NCI-H187 (cell line): ENCODE data around the gene CACNA1D.
"Not testable (repeated sequence)": the region's sequence is repeated elsewhere in the genome, so short reads cannot be mapped to it uniquely, and the experiment has no call there.

Experiments
- DNase-seq, 2 experiments: peaks; one replicate each; lab custom pipeline; 2025; lab: John Stamatoyannopoulos, UW

The CACNA1D gene

GRCh38 chr3:53657651-53658050 is 163.2 kb downstream of the CACNA1D start:
- no peak for DNase-seq

GRCh38 chr3:53658613-53659193 is 164.3 kb downstream of the CACNA1D start:
- no peak for DNase-seq

- DNase-seq: no peak
Measured at GRCh38 chr3:53659996-53660395, 165.6 kb downstream of the CACNA1D start.

- DNase-seq: no peak
Measured at GRCh38 chr3:53661480-53661879, 167.1 kb downstream of the CACNA1D start.

- not testable (repeated sequence) for DNase-seq
Measured at GRCh38 chr3:53664812-53665211, 170.4 kb downstream of the CACNA1D start.

- no peak for DNase-seq
Measured at GRCh38 chr3:53665608-53666425, 171.4 kb downstream of the CACNA1D start.

GRCh38 chr3:53668872-53669271 is 174.5 kb downstream of the CACNA1D start:
- DNase-seq: no peak

- DNase-seq: no peak
Measured at GRCh38 chr3:53670721-53671120, 176.3 kb downstream of the CACNA1D start.

GRCh38 chr3:53671192-53671960 is 177.0 kb downstream of the CACNA1D start:
- no peak for DNase-seq

- no peak for DNase-seq
Measured at GRCh38 chr3:53671961-53672299, 177.5 kb downstream of the CACNA1D start.

- no peak for DNase-seq
Measured at GRCh38 chr3:53672981-53673380, 178.6 kb downstream of the CACNA1D start.

- DNase-seq: no peak
Measured at GRCh38 chr3:53673722-53674350, 179.4 kb downstream of the CACNA1D start.

- DNase-seq: no peak
Measured at GRCh38 chr3:53674582-53674981, 180.2 kb downstream of the CACNA1D start.

- DNase-seq: no peak
Measured at GRCh38 chr3:53675022-53675697, 180.7 kb downstream of the CACNA1D start.

- DNase-seq: no peak
Measured at GRCh38 chr3:53675942-53676341, 181.5 kb downstream of the CACNA1D start.

GRCh38 chr3:53677413-53677812 is 183.0 kb downstream of the CACNA1D start:
- peak in 1 of 2 experiments; percentile 3 for DNase-seq

GRCh38 chr3:53680028-53680427 is 185.6 kb downstream of the CACNA1D start:
- DNase-seq: no peak

GRCh38 chr3:53682807-53683206 is 188.4 kb downstream of the CACNA1D start:
- DNase-seq: no peak

GRCh38 chr3:53688066-53688465 is 193.7 kb downstream of the CACNA1D start:
- DNase-seq: no peak

GRCh38 chr3:53688989-53689388 is 194.6 kb downstream of the CACNA1D start:
- DNase-seq: no peak

GRCh38 chr3:53689681-53690080 is 195.3 kb downstream of the CACNA1D start:
- DNase-seq: no peak

GRCh38 chr3:53690521-53690920 is 196.1 kb downstream of the CACNA1D start:
- no peak for DNase-seq
